ENCODE results near the gene CPNE8.
"Not testable (repeated sequence)": the region's sequence is repeated elsewhere in the genome, so short reads cannot be mapped to it uniquely, and the experiment has no call there.

The CPNE8 gene

DNA sequence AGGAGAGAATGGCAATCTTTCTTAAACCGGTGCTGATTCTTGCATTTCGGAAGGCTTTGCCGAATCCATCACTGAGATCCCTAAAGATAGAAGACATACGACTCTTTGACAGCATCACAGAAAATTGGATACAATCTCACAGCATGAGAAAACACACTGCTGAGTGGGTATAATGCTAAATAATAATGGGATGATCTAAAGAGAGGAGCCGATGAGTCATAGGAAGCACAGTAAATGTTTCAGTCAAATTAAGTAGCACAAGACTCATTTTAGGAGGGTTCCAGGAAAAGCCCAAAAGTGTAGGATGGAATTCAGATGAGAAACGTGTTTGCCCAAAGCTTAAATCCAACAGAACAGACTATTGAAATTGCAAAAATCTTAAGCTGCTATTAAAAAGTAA lies 81.7 kb downstream of the CPNE8 start:
- no peak for DNase-seq

DNA sequence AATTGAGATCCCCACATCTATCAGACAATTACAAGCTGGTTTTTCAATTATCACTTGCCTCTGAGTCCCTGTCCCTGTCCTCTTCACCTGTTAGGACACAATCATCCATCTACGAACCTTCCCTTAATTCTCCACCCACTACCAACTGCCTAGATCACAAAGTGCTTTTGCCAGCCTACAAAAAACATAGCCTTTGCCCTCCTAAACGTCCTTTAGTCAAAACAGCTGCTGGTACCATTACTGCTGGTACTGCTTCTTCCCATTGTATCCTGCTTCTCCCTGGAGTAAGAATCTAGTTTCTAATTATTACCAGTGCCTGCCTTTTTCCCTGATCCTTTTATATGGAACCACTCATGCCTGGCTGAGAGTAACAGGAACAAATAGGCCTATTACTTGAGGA lies 82.1 kb downstream of the CPNE8 start:
- DNase-seq, result no peak

DNA sequence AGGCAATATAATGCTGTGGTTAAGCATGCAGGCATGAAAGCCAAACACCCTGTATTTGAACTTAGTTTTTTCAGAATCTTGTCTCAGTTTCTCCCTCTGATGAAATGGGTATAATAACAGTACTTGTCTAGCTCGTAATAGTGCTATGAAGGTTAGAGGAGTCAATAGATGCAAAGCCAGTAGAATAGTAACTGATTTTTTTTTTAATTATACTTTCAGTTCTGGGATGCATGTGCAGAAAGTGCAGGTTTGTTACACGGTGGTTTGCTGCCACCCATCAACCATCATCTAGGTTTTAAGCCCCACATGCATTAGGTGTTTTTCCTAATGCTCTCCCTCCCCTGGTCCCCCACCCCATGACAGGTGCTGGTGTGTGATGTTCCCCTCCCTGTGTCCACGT lies 87.4 kb downstream of the CPNE8 start:
- DNase-seq, result no peak

GRCh38 chr12:38813923-38814322 lies 91.5 kb downstream of the CPNE8 start:
- DNase-seq, result no peak

DNA sequence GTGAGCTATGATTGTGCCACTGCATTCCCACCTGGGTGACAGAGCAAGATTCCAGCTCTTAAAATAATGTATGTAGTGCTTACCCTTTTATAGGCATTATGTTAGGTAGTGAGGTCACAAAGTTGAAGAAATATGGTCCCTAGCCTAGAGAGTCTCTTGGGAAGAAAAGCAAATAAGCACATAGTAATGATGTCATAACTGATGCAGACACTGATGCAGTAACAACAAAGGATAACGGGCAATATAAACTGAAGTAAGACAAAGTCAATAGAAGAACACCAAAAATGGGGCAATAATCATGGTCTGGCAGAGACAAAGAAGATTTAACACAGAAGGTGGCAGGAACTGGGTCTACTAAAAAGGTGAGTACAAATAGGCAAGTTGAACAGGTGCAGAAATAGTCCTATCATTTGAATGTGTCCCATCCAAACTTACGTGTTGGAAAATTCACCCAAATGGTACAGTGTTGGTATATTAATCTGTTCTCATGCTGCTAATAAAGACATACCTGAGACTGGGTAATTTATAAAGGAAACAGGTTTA lies 93.5 kb downstream of the CPNE8 start:
- no peak for DNase-seq

- DNase-seq, result no peak
These were observed 95.6 kb downstream of the CPNE8 start for GRCh38 chr12:38809832-38810231.

GRCh38 chr12:38788106-38788505 lies 117.3 kb downstream of the CPNE8 start:
- DNase-seq, result no peak

GRCh38 chr12:38785381-38785780 lies 120.0 kb downstream of the CPNE8 start:
- no peak for DNase-seq

GRCh38 chr12:38783304-38783703 lies 122.1 kb downstream of the CPNE8 start:
- no peak for DNase-seq

DNA sequence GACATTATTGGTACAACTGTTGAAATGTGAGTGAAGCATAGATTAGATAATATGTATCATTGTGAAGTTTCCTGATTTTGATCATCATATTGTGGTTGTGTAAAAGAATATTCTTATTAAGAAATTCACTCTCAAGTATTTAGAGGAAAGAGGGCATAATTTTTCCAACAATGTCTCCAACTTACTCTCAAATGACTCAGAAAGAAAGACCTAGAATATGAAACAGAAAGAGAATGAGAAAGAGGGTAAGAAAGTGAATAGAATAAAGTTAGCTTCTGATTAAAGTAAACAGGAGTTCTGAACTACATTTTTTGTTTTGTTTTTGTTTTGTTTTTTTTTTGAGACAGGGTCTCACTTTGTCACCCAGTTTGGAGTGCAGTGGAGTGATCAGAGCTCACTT lies 123.0 kb downstream of the CPNE8 start:
- DNase-seq, result no peak

DNA sequence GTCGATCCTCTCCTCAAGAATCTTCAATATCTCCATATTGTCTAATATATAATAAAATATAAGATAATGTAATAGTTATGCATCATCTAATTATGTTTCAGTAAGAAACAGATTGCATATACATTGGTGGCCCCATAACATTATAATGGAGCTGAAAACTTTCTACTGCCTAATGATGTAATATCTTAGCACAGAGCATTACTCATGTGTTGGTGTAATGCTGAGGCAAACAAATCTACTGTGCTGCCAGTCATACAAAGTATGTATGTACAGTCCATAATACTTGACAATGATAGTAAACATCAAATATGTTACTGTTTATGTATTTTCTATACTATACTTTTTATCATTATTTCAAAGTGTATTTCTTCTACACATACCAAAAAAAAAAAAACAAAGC lies 128.7 kb downstream of the CPNE8 start:
- no peak for DNase-seq

DNA sequence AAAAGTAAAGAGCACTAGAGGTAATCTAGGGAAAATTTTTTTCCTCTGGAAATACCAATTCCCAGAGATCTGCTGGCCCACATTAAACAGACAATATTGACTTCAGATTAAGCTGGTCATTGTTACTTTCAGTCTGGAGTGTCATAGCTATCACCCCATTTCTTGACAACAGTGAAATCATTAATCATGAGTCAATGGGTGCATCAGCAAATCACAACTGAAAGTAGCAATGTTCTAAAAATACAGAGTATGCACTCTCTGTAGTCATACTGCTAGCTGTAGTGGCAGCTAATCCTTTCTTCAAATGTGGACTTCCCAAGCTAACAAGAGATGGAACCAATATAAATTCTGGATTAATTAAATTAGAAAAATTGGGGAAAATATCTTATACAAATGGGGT lies 129.9 kb downstream of the CPNE8 start:
- no peak for DNase-seq

- no peak for DNase-seq
These were observed 133.0 kb downstream of the CPNE8 start for GRCh38 chr12:38772437-38772836.

- DNase-seq, result no peak
These were observed 133.5 kb downstream of the CPNE8 start for GRCh38 chr12:38771871-38772270.

GRCh38 chr12:38761636-38762342 lies 143.6 kb downstream of the CPNE8 start:
- no peak for DNase-seq

DNA sequence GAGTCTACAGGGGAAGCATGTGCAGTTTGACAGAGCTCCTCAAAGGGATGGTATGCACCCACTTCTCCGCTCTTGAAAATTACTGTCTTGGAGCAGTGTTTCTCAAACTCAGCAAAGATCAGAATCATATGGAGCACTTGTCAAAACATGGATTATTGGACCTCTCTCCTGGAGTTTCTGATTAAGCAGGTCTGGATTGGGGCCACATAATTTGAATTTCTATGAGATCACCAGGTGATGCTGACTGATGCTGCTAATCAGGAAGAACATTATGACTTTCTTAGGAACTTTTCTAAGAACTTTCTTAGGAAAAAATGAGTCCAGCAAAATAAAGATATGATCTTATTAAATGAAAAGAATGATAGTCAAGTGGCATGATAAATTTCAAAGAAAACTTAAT lies 144.3 kb downstream of the CPNE8 start:
- DNase-seq, result no peak

DNA sequence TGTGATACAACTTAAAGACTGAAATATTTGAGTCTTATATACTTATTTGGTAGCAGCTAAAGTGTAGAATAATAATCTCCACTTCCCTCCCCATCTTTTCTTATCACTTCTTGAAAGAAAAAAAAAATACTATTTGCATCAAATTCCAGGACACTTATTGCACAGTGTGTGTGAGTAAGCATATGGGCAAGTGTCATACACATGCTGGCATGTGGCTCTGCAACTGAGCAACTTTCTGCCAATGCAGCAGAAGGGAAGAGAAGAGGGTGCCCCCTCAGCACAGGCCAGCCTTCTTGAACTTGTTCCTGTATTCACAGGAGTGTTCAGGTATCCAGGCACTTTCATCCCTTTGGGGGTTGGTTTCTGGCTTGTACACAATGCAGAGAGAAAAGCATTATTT lies 145.8 kb downstream of the CPNE8 start:
- no peak for DNase-seq

DNA sequence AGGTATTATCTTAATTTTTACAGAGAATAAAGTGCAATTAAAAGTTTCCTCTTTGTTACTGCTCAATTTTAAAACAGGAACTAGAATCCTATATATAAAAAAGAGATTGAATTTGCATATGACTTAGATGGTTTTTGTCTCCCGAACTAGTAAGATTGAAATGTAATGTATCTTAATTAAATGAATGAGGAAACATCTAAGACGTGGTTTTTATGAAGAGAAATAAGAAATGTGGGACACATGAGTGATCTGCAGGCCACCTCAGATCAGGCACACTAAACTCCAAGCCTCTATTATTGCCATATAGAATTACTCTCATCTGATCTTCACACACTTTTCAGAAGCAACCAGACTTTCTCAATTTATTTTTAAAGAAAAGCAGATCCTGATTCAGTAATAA lies 158.6 kb downstream of the CPNE8 start:
- no peak for DNase-seq

- no peak for DNase-seq
These were observed 159.8 kb downstream of the CPNE8 start for GRCh38 chr12:38745601-38746000.

GRCh38 chr12:38744041-38744440 lies 161.3 kb downstream of the CPNE8 start:
- peak; percentile 33 for DNase-seq

- DNase-seq, result not testable (repeated sequence)
These were observed 162.9 kb downstream of the CPNE8 start for GRCh38 chr12:38742496-38742895.

DNA sequence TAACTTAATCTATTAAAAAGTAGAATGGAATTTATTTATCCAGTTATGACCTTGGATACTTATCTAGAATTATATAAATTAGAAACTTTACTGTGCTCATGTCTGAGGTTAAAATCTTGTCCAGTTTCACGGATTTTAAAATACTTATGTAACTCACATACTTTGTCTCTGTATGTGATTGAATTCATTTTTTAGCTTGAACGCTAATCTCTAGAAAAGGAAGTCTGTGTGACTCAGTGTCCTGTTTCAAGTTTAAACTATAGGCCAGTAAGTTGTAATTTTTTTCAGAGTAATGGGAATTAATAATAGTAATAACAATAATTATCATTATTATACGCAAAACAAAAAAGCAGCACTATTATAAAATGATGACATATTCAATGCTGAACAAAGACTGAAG lies 168.6 kb downstream of the CPNE8 start:
- DNase-seq, result no peak

GRCh38 chr12:38732761-38733160 lies 172.6 kb downstream of the CPNE8 start:
- no peak for DNase-seq

- no peak for DNase-seq
These were observed 176.5 kb downstream of the CPNE8 start for GRCh38 chr12:38728894-38729293.
